ENCODE data around the gene LSM3.

The LSM3 gene

GRCh38 chr3:14156843-14157561 is 21.6 kb upstream of the LSM3 start:
- no peak for DNase-seq
- Mint-ChIP-seq H3K36me3 (ENCODE audit: low read depth) (peaks cover 90% of the 10 kb centered on the region), H3K27ac (peak overlapping the region; percentile 84), H3K27me3 (ENCODE audit: low read depth, poor library complexity) (no peaks in the 10 kb centered on the region), H3K4me3 (no peak overlapping the region), H3K9me3 (peaks cover 13% of the 10 kb centered on the region), H3K4me1 (no peaks in the 10 kb centered on the region)
- TF ChIP-seq, protein P1, sequence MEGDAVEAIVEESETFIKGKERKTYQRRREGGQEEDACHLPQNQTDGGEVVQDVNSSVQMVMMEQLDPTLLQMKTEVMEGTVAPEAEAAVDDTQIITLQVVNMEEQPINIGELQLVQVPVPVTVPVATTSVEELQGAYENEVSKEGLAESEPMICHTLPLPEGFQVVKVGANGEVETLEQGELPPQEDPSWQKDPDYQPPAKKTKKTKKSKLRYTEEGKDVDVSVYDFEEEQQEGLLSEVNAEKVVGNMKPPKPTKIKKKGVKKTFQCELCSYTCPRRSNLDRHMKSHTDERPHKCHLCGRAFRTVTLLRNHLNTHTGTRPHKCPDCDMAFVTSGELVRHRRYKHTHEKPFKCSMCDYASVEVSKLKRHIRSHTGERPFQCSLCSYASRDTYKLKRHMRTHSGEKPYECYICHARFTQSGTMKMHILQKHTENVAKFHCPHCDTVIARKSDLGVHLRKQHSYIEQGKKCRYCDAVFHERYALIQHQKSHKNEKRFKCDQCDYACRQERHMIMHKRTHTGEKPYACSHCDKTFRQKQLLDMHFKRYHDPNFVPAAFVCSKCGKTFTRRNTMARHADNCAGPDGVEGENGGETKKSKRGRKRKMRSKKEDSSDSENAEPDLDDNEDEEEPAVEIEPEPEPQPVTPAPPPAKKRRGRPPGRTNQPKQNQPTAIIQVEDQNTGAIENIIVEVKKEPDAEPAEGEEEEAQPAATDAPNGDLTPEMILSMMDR (IDR thresholded peaks at IDR 0.05), result no peak

DNA sequence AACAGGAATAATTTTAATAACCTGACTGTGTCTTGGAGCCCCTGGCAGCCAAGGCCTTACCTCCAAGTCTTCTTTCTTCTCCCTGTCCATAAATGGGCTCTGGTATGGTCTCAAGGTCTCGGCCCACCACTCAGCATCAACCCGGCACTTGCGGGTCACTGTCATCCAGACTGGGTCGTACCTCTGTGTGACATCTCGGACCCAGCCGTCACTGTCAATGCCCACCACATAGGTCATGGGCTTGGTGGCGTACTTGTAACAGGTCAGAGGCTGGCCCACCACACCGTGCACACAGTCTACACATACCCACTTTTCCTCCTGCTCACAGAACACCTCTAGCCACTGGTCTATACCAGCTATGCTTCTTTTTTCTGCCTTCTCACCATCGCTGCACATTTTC is 20.7 kb upstream of the LSM3 start:
- Mint-ChIP-seq H3K36me3 (ENCODE audit: low read depth) (peaks cover 91% of the 10 kb centered on the region), H3K4me3 (no peak overlapping the region), H3K27me3 (ENCODE audit: low read depth, poor library complexity) (no peaks in the 10 kb centered on the region), H3K9me3 (peaks cover 23% of the 10 kb centered on the region), H3K4me1 (no peaks in the 10 kb centered on the region), H3K27ac (no peak overlapping the region)
- TF ChIP-seq, protein P1 (IDR thresholded peaks at IDR 0.05), result no peak
- no peak for DNase-seq

DNA sequence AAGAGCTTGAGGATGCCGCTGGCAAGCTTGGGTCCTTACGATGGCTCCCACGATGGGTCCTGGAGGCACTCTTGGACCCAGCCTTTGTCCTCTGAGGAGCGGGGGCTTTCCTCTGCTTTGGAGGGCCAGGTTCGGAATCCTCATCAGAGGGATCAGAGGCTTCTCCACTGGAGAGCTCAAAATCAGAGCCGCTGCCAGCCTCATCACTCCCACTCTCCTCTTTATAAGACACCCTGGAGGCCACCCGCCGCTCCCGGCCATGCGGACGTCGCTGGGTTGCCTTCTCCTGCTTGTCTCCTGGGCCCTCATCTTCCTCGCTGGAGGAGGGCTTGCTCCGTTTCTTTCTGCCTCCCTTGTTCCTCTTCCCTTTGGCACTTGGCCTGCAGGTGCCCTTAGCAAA is 20.2 kb upstream of the LSM3 start:
- no peak for DNase-seq
- TF ChIP-seq, protein P1 (IDR thresholded peaks at IDR 0.05), result no peak
- H3K27ac Mint-ChIP-seq, result no peak overlapping the region
- H3K4me3 Mint-ChIP-seq, result no peak overlapping the region
- H3K36me3 Mint-ChIP-seq (ENCODE audit: low read depth), result peaks cover 95% of the 10 kb centered on the region
- no peaks in the 10 kb centered on the region for H3K4me1 Mint-ChIP-seq
- H3K27me3 Mint-ChIP-seq (ENCODE audit: low read depth, poor library complexity), result no peaks in the 10 kb centered on the region
- H3K9me3 Mint-ChIP-seq, result peaks cover 27% of the 10 kb centered on the region

DNA sequence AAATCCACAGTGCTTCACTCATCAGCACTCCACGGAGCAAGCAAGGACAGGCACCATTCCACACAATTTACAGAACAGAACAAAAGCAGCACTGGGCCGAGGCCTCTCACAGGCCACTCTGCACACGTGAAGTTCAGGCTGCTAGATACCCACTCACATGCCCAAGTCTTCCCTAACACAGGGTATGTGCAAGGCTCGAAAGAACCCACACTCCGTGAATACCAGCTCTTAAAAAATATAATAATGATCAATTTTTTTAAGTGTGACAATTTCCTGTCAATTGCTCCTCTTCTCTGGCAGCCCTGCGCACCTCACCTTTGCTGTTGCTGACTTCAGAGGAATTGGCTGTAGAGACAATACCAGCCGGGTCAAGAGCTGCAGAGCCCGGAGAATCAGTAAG is 19.2 kb upstream of the LSM3 start:
- Mint-ChIP-seq H3K4me3 (no peak overlapping the region), H3K27ac (no peak overlapping the region), H3K9me3 (peaks cover 30% of the 10 kb centered on the region), H3K36me3 (ENCODE audit: low read depth) (peaks cover 97% of the 10 kb centered on the region), H3K4me1 (no peaks in the 10 kb centered on the region), H3K27me3 (ENCODE audit: low read depth, poor library complexity) (no peaks in the 10 kb centered on the region)
- DNase-seq, result no peak
- TF ChIP-seq, protein P1 (IDR thresholded peaks at IDR 0.05), result no peak

- no peak for DNase-seq
- H3K36me3 Mint-ChIP-seq (ENCODE audit: low read depth), result peaks cover 100% of the 10 kb centered on the region
- TF ChIP-seq, protein P1 (IDR thresholded peaks at IDR 0.05), result no peak
- peaks cover 30% of the 10 kb centered on the region for H3K9me3 Mint-ChIP-seq
- H3K4me3 Mint-ChIP-seq, result no peak overlapping the region
- H3K27ac Mint-ChIP-seq, result no peak overlapping the region
- H3K4me1 Mint-ChIP-seq, result no peaks in the 10 kb centered on the region
- no peaks in the 10 kb centered on the region for H3K27me3 Mint-ChIP-seq (ENCODE audit: low read depth, poor library complexity)
These were observed 17.3 kb upstream of the LSM3 start for GRCh38 chr3:14161282-14161681.

GRCh38 chr3:14162178-14162577 is 16.4 kb upstream of the LSM3 start:
- Mint-ChIP-seq H3K9me3 (peaks cover 30% of the 10 kb centered on the region), H3K27ac (no peak overlapping the region), H3K4me1 (no peaks in the 10 kb centered on the region), H3K27me3 (ENCODE audit: low read depth, poor library complexity) (no peaks in the 10 kb centered on the region), H3K36me3 (ENCODE audit: low read depth) (peaks cover 98% of the 10 kb centered on the region), H3K4me3 (no peak overlapping the region)
- TF ChIP-seq, protein P1 (IDR thresholded peaks at IDR 0.05), result no peak
- DNase-seq, result no peak

Measured in nephron progenitor cell (in vitro differentiated cells).